Measurements from ENCODE around the gene SLC6A16.

SLC6A16 gene

GRCh38 chr19:49348305-49349189 is 23.6 kb upstream of the SLC6A16 start:
- 98% methylated on average over 9 of the region's 12 CpGs for WGBS
- Histone ChIP-seq H3K14ac (ENCODE audit: low read length in 2 of 2) (no peak overlapping the region), H4K8ac (ENCODE audit: low read length) (no peak overlapping the region), H3K79me1 (replicated peaks; ENCODE audit: low read length, poor library complexity, severe bottlenecking) (peaks cover 56% of the 10 kb centered on the region), H3K27me3 (ENCODE audit: control insufficient read depth in 1 of 2, insufficient read depth in 1 of 2, low read length in 2 of 2) (no peaks in the 10 kb centered on the region), H2AFZ (ENCODE audit: low read depth, low read length) (no peak overlapping the region), H3K9me3 (ENCODE audit: control insufficient read depth, low read length) (no peaks in the 10 kb centered on the region), H2BK15ac (ENCODE audit: low read depth, poor library complexity, severe bottlenecking) (no peak overlapping the region), H3K23ac (ENCODE audit: low read length in 2 of 2) (no peak overlapping the region), H3K18ac (ENCODE audit: low read depth in 1 of 2, low read length in 2 of 2) (no peak overlapping the region), H2AK5ac (ENCODE audit: low read length, severe bottlenecking) (no peak overlapping the region), H4K91ac (ENCODE audit: low read length) (no peak overlapping the region), H2BK12ac (ENCODE audit: low read length in 2 of 2) (no peak overlapping the region), H3K27ac (ENCODE audit: low read length, poor library complexity, severe bottlenecking) (no peak overlapping the region), H3K36me3 (ENCODE audit: control insufficient read depth in 1 of 2, insufficient read depth in 2 of 2, low read depth in 1 of 2, low read length in 2 of 2) (peaks cover 48 to 92% of the 10 kb centered on the region in 2 experiments), H3K4ac (ENCODE audit: low read depth in 1 of 2, low read length in 2 of 2) (no peak overlapping the region), H3K4me3 (ENCODE audit: insufficient read depth in 1 of 2, low read depth in 1 of 2, low read length in 2 of 2) (no peak overlapping the region), H2BK120ac (ENCODE audit: low read depth, low read length) (no peak overlapping the region), H3K9ac (ENCODE audit: low read length) (no peak overlapping the region), H3K4me1 (ENCODE audit: control insufficient read depth, insufficient read depth, low read depth, low read length) (no peaks in the 10 kb centered on the region), H3K4me2 (ENCODE audit: low read length, poor library complexity, severe bottlenecking) (no peak overlapping the region), H2BK5ac (ENCODE audit: low read depth, low read length, poor library complexity, severe bottlenecking) (no peak overlapping the region)
- no peak for DNase-seq

- Histone ChIP-seq H3K9me3 (ENCODE audit: control insufficient read depth, low read length) (no peaks in the 10 kb centered on the region), H2AK5ac (ENCODE audit: low read length, severe bottlenecking) (no peak overlapping the region), H2BK12ac (ENCODE audit: low read length in 2 of 2) (no peak overlapping the region), H3K9ac (ENCODE audit: low read length) (no peak overlapping the region), H3K36me3 (ENCODE audit: control insufficient read depth in 1 of 2, insufficient read depth in 2 of 2, low read depth in 1 of 2, low read length in 2 of 2) (peaks cover 48 to 92% of the 10 kb centered on the region in 2 experiments), H3K4me1 (ENCODE audit: control insufficient read depth, insufficient read depth, low read depth, low read length) (no peaks in the 10 kb centered on the region), H3K27me3 (ENCODE audit: control insufficient read depth in 1 of 2, insufficient read depth in 1 of 2, low read length in 2 of 2) (no peaks in the 10 kb centered on the region), H3K18ac (ENCODE audit: low read depth in 1 of 2, low read length in 2 of 2) (no peak overlapping the region), H3K23ac (ENCODE audit: low read length in 2 of 2) (no peak overlapping the region), H3K4ac (ENCODE audit: low read depth in 1 of 2, low read length in 2 of 2) (no peak overlapping the region), H2BK5ac (ENCODE audit: low read depth, low read length, poor library complexity, severe bottlenecking) (no peak overlapping the region), H3K14ac (ENCODE audit: low read length in 2 of 2) (no peak overlapping the region), H2AFZ (ENCODE audit: low read depth, low read length) (no peak overlapping the region), H3K4me3 (ENCODE audit: insufficient read depth in 1 of 2, low read depth in 1 of 2, low read length in 2 of 2) (no peak overlapping the region), H3K4me2 (ENCODE audit: low read length, poor library complexity, severe bottlenecking) (no peak overlapping the region), H4K8ac (ENCODE audit: low read length) (no peak overlapping the region), H4K91ac (ENCODE audit: low read length) (no peak overlapping the region), H3K27ac (ENCODE audit: low read length, poor library complexity, severe bottlenecking) (no peak overlapping the region), H2BK15ac (ENCODE audit: low read depth, poor library complexity, severe bottlenecking) (no peak overlapping the region), H2BK120ac (ENCODE audit: low read depth, low read length) (no peak overlapping the region), H3K79me1 (replicated peaks; ENCODE audit: low read length, poor library complexity, severe bottlenecking) (peaks cover 56% of the 10 kb centered on the region)
- DNase-seq = peak; percentile 65
- WGBS = 86% methylated on average over 3 of the region's 3 CpGs
Measured at GRCh38 chr19:49347835-49348234, 22.8 kb upstream of the SLC6A16 start.

- DNase-seq = no peak
- Histone ChIP-seq H4K91ac (ENCODE audit: low read length) (no peak overlapping the region), H3K4me2 (ENCODE audit: low read length, poor library complexity, severe bottlenecking) (no peak overlapping the region), H3K79me1 (replicated peaks; ENCODE audit: low read length, poor library complexity, severe bottlenecking) (peaks cover 56% of the 10 kb centered on the region), H3K4ac (ENCODE audit: low read depth in 1 of 2, low read length in 2 of 2) (no peak overlapping the region), H3K9ac (ENCODE audit: low read length) (no peak overlapping the region), H2BK12ac (ENCODE audit: low read length in 2 of 2) (no peak overlapping the region), H2BK120ac (ENCODE audit: low read depth, low read length) (no peak overlapping the region), H3K4me3 (ENCODE audit: insufficient read depth in 1 of 2, low read depth in 1 of 2, low read length in 2 of 2) (no peak overlapping the region), H4K8ac (ENCODE audit: low read length) (no peak overlapping the region), H3K18ac (ENCODE audit: low read depth in 1 of 2, low read length in 2 of 2) (no peak overlapping the region), H3K4me1 (ENCODE audit: control insufficient read depth, insufficient read depth, low read depth, low read length) (no peaks in the 10 kb centered on the region), H2AK5ac (ENCODE audit: low read length, severe bottlenecking) (no peak overlapping the region), H3K14ac (ENCODE audit: low read length in 2 of 2) (no peak overlapping the region), H3K36me3 (ENCODE audit: control insufficient read depth in 1 of 2, insufficient read depth in 2 of 2, low read depth in 1 of 2, low read length in 2 of 2) (peaks cover 52 to 92% of the 10 kb centered on the region in 2 experiments), H3K23ac (ENCODE audit: low read length in 2 of 2) (no peak overlapping the region), H2BK5ac (ENCODE audit: low read depth, low read length, poor library complexity, severe bottlenecking) (no peak overlapping the region), H3K9me3 (ENCODE audit: control insufficient read depth, low read length) (no peaks in the 10 kb centered on the region), H2AFZ (ENCODE audit: low read depth, low read length) (no peak overlapping the region), H3K27me3 (ENCODE audit: control insufficient read depth in 1 of 2, insufficient read depth in 1 of 2, low read length in 2 of 2) (no peaks in the 10 kb centered on the region), H3K27ac (ENCODE audit: low read length, poor library complexity, severe bottlenecking) (no peak overlapping the region), H2BK15ac (ENCODE audit: low read depth, poor library complexity, severe bottlenecking) (no peak overlapping the region)
- WGBS = 100% methylated on average over 12 of the region's 15 CpGs
Measured at GRCh38 chr19:49347191-49347590, 22.2 kb upstream of the SLC6A16 start.

- H4K91ac ChIP-seq (ENCODE audit: low read length) = no peak overlapping the region
- 94% methylated on average over 11 of the region's 11 CpGs for whole genome bisulfite sequencing
Measured at GRCh38 chr19:49344505-49345423, 19.8 kb upstream of the SLC6A16 start.

More at GRCh38 chr19:49344505-49345423, 19.8 kb upstream of the SLC6A16 start:
- peaks cover 0 to 2% of the 10 kb centered on the region in 2 experiments for H3K27me3 ChIP-seq (ENCODE audit: control insufficient read depth in 1 of 2, insufficient read depth in 1 of 2, low read length in 2 of 2)
- no peak overlapping the region for H4K8ac ChIP-seq (ENCODE audit: low read length)
- no peak overlapping the region for H3K18ac ChIP-seq (ENCODE audit: low read depth in 1 of 2, low read length in 2 of 2)
- DNase-seq = no peak
- peaks cover 58% of the 10 kb centered on the region for H3K79me1 ChIP-seq (replicated peaks; ENCODE audit: low read length, poor library complexity, severe bottlenecking)
- no peak overlapping the region for H2BK120ac ChIP-seq (ENCODE audit: low read depth, low read length)
- no peak overlapping the region for H3K27ac ChIP-seq (ENCODE audit: low read length, poor library complexity, severe bottlenecking)
- no peak overlapping the region for H3K4me3 ChIP-seq (ENCODE audit: insufficient read depth in 1 of 2, low read depth in 1 of 2, low read length in 2 of 2)
- H3K14ac ChIP-seq (ENCODE audit: low read length in 2 of 2) = no peak overlapping the region
- H3K36me3 ChIP-seq (ENCODE audit: control insufficient read depth in 1 of 2, insufficient read depth in 2 of 2, low read depth in 1 of 2, low read length in 2 of 2) = peaks cover 53 to 93% of the 10 kb centered on the region in 2 experiments
- peaks cover 1% of the 10 kb centered on the region for H3K4me1 ChIP-seq (ENCODE audit: control insufficient read depth, insufficient read depth, low read depth, low read length)
- H3K4ac ChIP-seq (ENCODE audit: low read depth in 1 of 2, low read length in 2 of 2) = no peak overlapping the region
- no peaks in the 10 kb centered on the region for H3K9me3 ChIP-seq (ENCODE audit: control insufficient read depth, low read length)
- H2BK15ac ChIP-seq (ENCODE audit: low read depth, poor library complexity, severe bottlenecking) = no peak overlapping the region
- H2BK5ac ChIP-seq (ENCODE audit: low read depth, low read length, poor library complexity, severe bottlenecking) = no peak overlapping the region
- H3K23ac ChIP-seq (ENCODE audit: low read length in 2 of 2) = no peak overlapping the region
- H2AK5ac ChIP-seq (ENCODE audit: low read length, severe bottlenecking) = no peak overlapping the region
- H3K9ac ChIP-seq (ENCODE audit: low read length) = no peak overlapping the region
- H2BK12ac ChIP-seq (ENCODE audit: low read length in 2 of 2) = no peak overlapping the region
- no peak overlapping the region for H3K4me2 ChIP-seq (ENCODE audit: low read length, poor library complexity, severe bottlenecking)
- no peak overlapping the region for H2AFZ ChIP-seq (ENCODE audit: low read depth, low read length)
